H9 (cell line): ENCODE data around the gene ZNF287. TPM values are rescaled to one million over a fixed set of nuclear protein-coding genes. Genes with fewer than 3 reads are reported as not detected.

Source experiments
- DNase-seq: peaks from one replicate; pipeline ENCODE4 v3.0.0-alpha.2; 2017
- H2AFZ ChIP-seq: one replicate; pipeline ENCODE4 v1.6.1; 2013; ENCODE audit warnings: mild to moderate bottlenecking, low read length, control low read depth, moderate library complexity
- H2AK5ac ChIP-seq: 2 replicates; pipeline ENCODE4 v1.6.1; 2013; ENCODE audit warnings: low read length, control low read depth, mixed read lengths; ENCODE audit not compliant: insufficient read length
- H2BK120ac ChIP-seq: one replicate; pipeline ENCODE4 v1.6.1; 2013; ENCODE audit warnings: low read depth, mild to moderate bottlenecking, low read length, control low read depth, inconsistent platforms; ENCODE audit not compliant: poor library complexity, severe bottlenecking
- H2BK12ac ChIP-seq: 2 replicates; pipeline ENCODE4 v1.6.1; 2013; ENCODE audit warnings: low read length, control low read depth, mixed read lengths, low read depth; ENCODE audit not compliant: insufficient read length
- H2BK15ac ChIP-seq: 2 replicates; pipeline ENCODE4 v1.6.1; 2013; ENCODE audit warnings: low read depth, low read length, control low read depth
- H2BK20ac ChIP-seq: one replicate; pipeline ENCODE4 v1.6.1; 2013; ENCODE audit warnings: low read depth, mild to moderate bottlenecking, low read length, control low read depth, inconsistent platforms; ENCODE audit not compliant: poor library complexity, severe bottlenecking
- H2BK5ac ChIP-seq: 2 replicates; pipeline ENCODE4 v1.6.1; 2013; ENCODE audit warnings: low read length, control low read depth, mixed read lengths; ENCODE audit not compliant: insufficient read length
- H3K14ac ChIP-seq: 2 replicates; pipeline ENCODE4 v1.6.1; 2013; ENCODE audit warnings: low read length, control low read depth; ENCODE audit not compliant: insufficient read depth
- H3K18ac ChIP-seq: 2 replicates; pipeline ENCODE4 v1.6.1; 2013; ENCODE audit warnings: low read depth, mild to moderate bottlenecking, mixed read lengths, low read length, control low read depth; ENCODE audit not compliant: insufficient read length
- H3K23ac ChIP-seq: 2 replicates; pipeline ENCODE4 v1.6.1; 2013; ENCODE audit warnings: low read length, control low read depth, mixed read lengths, low read depth; ENCODE audit not compliant: insufficient read length
- H3K23me2 ChIP-seq: 2 replicates; pipeline ENCODE4 v1.6.1; 2013; ENCODE audit warnings: low read depth, mild to moderate bottlenecking, mixed read lengths, low read length, control low read depth; ENCODE audit not compliant: insufficient read length, poor library complexity, severe bottlenecking
- H3K27ac ChIP-seq: 2 replicates; pipeline ENCODE4 v1.5.1; 2013; ENCODE audit warnings: low read length, control low read depth, mixed read lengths, low read depth; ENCODE audit not compliant: insufficient read length
- H3K27me3 ChIP-seq: 2 replicates; pipeline ENCODE4 v1.6.1; 2013; ENCODE audit warnings: low read length, control low read depth, inconsistent platforms; ENCODE audit not compliant: insufficient read depth
- H3K4ac ChIP-seq: 2 replicates; pipeline ENCODE4 v1.6.1; 2013; ENCODE audit warnings: low read depth, mild to moderate bottlenecking, control low read depth, inconsistent platforms, low read length, moderate library complexity
- H3K4me1 ChIP-seq: 2 replicates; pipeline ENCODE4 v1.6.1; 2013; ENCODE audit warnings: low read length, control low read depth, inconsistent platforms; ENCODE audit not compliant: insufficient read depth
- H3K4me2 ChIP-seq: 2 replicates; pipeline ENCODE4 v1.6.1; 2013; ENCODE audit warnings: low read length, control low read depth, mixed read lengths; ENCODE audit not compliant: insufficient read length, insufficient read depth
- H3K56ac ChIP-seq: 2 replicates; pipeline ENCODE4 v1.6.1; 2013; ENCODE audit warnings: low read depth, mild to moderate bottlenecking, mixed read lengths, low read length, control low read depth; ENCODE audit not compliant: insufficient read length
- H3K79me1 ChIP-seq: 2 replicates; pipeline ENCODE4 v1.6.1; 2013; ENCODE audit warnings: low read depth, mild to moderate bottlenecking, moderate library complexity, low read length, control low read depth, inconsistent platforms; ENCODE audit not compliant: insufficient read depth, poor library complexity, severe bottlenecking
- H3K79me2 ChIP-seq: 2 replicates; pipeline ENCODE4 v1.6.1; 2013; ENCODE audit warnings: low read length, control low read depth, inconsistent platforms; ENCODE audit not compliant: insufficient read depth
- H3K9ac ChIP-seq: 2 replicates; pipeline ENCODE4 v1.6.1; 2013; ENCODE audit warnings: low read length, control low read depth, mixed read lengths; ENCODE audit not compliant: insufficient read length; ENCODE audit errors: extremely low read depth
- H3K9me3 ChIP-seq: one replicate; pipeline ENCODE4 v1.6.1; 2013; ENCODE audit warnings: low read depth, low read length, inconsistent platforms; ENCODE audit not compliant: control insufficient read depth
- H3T11ph ChIP-seq: one replicate; pipeline ENCODE4 v1.6.1; 2013; ENCODE audit warnings: mild to moderate bottlenecking, low read length, control low read depth, inconsistent platforms
- H4K20me1 ChIP-seq: one replicate; pipeline ENCODE4 v1.6.1; 2013; ENCODE audit not compliant: control insufficient read depth, insufficient read length, insufficient read depth
- H4K5ac ChIP-seq: 2 replicates; pipeline ENCODE4 v1.6.1; 2013; ENCODE audit warnings: low read depth, mild to moderate bottlenecking, mixed read lengths, low read length, control low read depth; ENCODE audit not compliant: insufficient read length
- H4K8ac ChIP-seq: replicated peaks from 2 replicates; pipeline ENCODE4 v1.6.1; 2013; ENCODE audit warnings: low read length, control low read depth, mixed read lengths, low read depth; ENCODE audit not compliant: insufficient read length
- H4K91ac ChIP-seq: 2 replicates; pipeline ENCODE4 v1.6.1; 2013; ENCODE audit warnings: low read depth, mild to moderate bottlenecking, moderate library complexity, mixed read lengths, low read length, control low read depth; ENCODE audit not compliant: insufficient read length
- H3K27ac Mint-ChIP-seq, 3 experiments: 2 replicates in 2 of 3; 3 replicates in 1 of 3; pipeline ENCODE4 v1.8.0; 2020 to 2021; ENCODE audit warnings: mixed read lengths in 3 of 3, mild to moderate bottlenecking in 1 of 3, moderate library complexity in 1 of 3
- H3K27me3 Mint-ChIP-seq: 2 replicates; pipeline ENCODE4 v1.8.0; 2021; ENCODE audit warnings: low read depth, mild to moderate bottlenecking, moderate library complexity, mixed read lengths
- H3K36me3 Mint-ChIP-seq, 3 experiments: 2 replicates in 2 of 3; 3 replicates in 1 of 3; pipeline ENCODE4 v1.8.0; 2020 to 2021; ENCODE audit warnings: low read depth in 3 of 3, mixed read lengths in 3 of 3; ENCODE audit not compliant: insufficient read depth in 1 of 3
- H3K4me1 Mint-ChIP-seq, 2 experiments: 2 replicates each; pipeline ENCODE4 v1.8.0; 2020; ENCODE audit warnings: mixed read lengths in 2 of 2
- H3K4me3 Mint-ChIP-seq, 2 experiments: 2 replicates in 1 of 2; 3 replicates in 1 of 2; pipeline ENCODE4 v1.8.0; 2020 to 2021; ENCODE audit warnings: mild to moderate bottlenecking in 2 of 2, mixed read lengths in 2 of 2, moderate library complexity in 1 of 2
- H3K9me3 Mint-ChIP-seq, 2 experiments: 2 replicates in 1 of 2; 3 replicates in 1 of 2; pipeline ENCODE4 v1.8.0; 2020; ENCODE audit warnings: mild to moderate bottlenecking in 2 of 2, mixed read lengths in 2 of 2, moderate library complexity in 1 of 2
- WGBS: extraction: QIAGEN DNeasy Blood & Tissue Kit; methylation state at CpG from one replicate; pipeline ENCODE4 v1.1.7; 2013; ENCODE audit warnings: missing lambda C conversion rate, low lambda C conversion rate, mixed read lengths; ENCODE audit not compliant: insufficient read length; ENCODE audit errors: extremely low coverage; 5-methylcytosine and 5-hydroxymethylcytosine counted together
- total RNA-seq: library from RNA; stranded (reverse); gene quantifications from 2 replicates; pipeline ENCODE4 v1.2.1, GENCODE V29; 2021
- TF ChIP-seq, protein P1 (sequence below): fragments of 200-600 bp; sonication (generic); conservative IDR thresholded peaks from 3 replicates; pipeline ENCODE4 v1.8.0; 2021; ENCODE audit warnings: antibody characterized with exemption, mild to moderate bottlenecking

The ZNF287 gene
- total RNA-seq, 1 experiment from 2014 or later = 7.1 TPM

DNA sequence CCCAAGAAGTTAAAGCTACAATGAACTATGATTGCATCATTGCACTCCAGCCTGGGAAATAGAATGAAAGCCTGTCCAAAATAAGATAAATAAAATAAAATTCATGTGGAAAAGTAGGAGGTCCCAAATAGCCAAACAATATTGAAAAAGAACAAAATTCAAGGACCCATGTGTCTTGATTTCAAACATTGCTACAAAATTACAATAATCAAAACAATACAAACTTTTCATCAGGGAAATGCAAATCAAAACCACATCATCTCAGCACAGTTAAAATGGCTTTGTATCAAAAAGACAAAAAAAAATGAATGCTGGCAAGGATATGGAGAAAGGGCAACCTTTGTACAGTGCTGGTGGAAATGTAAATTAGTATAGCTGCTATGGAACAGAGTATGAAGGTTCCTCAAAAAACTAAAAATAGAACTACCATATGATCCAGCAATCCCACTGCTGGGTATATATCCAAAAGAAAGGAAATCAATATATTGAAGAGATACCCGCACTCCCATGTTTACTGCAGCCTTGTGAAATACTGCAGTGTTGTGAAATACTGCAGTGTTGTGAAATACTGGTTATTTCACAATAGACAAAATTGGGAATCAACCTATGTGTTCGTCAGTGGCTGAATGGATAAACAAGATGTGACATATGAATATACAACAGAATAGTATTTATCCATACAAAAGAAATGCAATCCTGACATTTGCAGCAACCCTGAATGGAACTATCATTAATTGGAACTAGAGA is 24.5 kb upstream of the ZNF287 start:
- peaks cover 16 to 22% of the 10 kb centered on the region in 2 experiments for H3K9me3 Mint-ChIP-seq
- TF ChIP-seq, protein P1, sequence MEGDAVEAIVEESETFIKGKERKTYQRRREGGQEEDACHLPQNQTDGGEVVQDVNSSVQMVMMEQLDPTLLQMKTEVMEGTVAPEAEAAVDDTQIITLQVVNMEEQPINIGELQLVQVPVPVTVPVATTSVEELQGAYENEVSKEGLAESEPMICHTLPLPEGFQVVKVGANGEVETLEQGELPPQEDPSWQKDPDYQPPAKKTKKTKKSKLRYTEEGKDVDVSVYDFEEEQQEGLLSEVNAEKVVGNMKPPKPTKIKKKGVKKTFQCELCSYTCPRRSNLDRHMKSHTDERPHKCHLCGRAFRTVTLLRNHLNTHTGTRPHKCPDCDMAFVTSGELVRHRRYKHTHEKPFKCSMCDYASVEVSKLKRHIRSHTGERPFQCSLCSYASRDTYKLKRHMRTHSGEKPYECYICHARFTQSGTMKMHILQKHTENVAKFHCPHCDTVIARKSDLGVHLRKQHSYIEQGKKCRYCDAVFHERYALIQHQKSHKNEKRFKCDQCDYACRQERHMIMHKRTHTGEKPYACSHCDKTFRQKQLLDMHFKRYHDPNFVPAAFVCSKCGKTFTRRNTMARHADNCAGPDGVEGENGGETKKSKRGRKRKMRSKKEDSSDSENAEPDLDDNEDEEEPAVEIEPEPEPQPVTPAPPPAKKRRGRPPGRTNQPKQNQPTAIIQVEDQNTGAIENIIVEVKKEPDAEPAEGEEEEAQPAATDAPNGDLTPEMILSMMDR = no peak
- no peak overlapping the region for H3K27ac Mint-ChIP-seq

More for the DNA sequence above, 24.5 kb upstream of the ZNF287 start:
- no peak overlapping the region for H4K91ac ChIP-seq
- no peak overlapping the region for H3K23ac ChIP-seq
- no peaks in the 10 kb centered on the region for H3K4me1 ChIP-seq
- no peak overlapping the region for H2BK5ac ChIP-seq
- no peak overlapping the region for H2AK5ac ChIP-seq
- H3K9ac ChIP-seq = no peak overlapping the region
- no peak overlapping the region for H3K4me2 ChIP-seq
- H4K8ac ChIP-seq = no peak overlapping the region
- peaks cover 3% of the 10 kb centered on the region for H3K23me2 ChIP-seq
- no peak overlapping the region for H3K14ac ChIP-seq
- no peak overlapping the region for H2BK15ac ChIP-seq
- H2BK12ac ChIP-seq = no peak overlapping the region
- H3K27me3 ChIP-seq = peaks cover 3% of the 10 kb centered on the region; the same call in 1 of the 2 replicates
- H3K9me3 ChIP-seq = no peaks in the 10 kb centered on the region
- no peak overlapping the region for H2AFZ ChIP-seq
- H3K79me1 ChIP-seq = no peaks in the 10 kb centered on the region
- H3K36me3 Mint-ChIP-seq = peaks cover 0 to 15% (median 0%) of the 10 kb centered on the region in 3 experiments; a peak in 5 of 7 replicates
- no peak overlapping the region for H3K27ac ChIP-seq
- H3K56ac ChIP-seq = no peak overlapping the region
- H3K27me3 Mint-ChIP-seq = peaks cover 21% of the 10 kb centered on the region
- H4K20me1 ChIP-seq = no peaks in the 10 kb centered on the region
- H4K5ac ChIP-seq = no peak overlapping the region
- no peak overlapping the region for H2BK20ac ChIP-seq
- no peaks in the 10 kb centered on the region for H3K79me2 ChIP-seq
- no CpG with 5 or more reads among the region's 2 CpGs for WGBS
- no peak overlapping the region for H3K4ac ChIP-seq
- peaks cover 5% of the 10 kb centered on the region in 2 experiments; a peak in 2 of 4 replicates for H3K4me1 Mint-ChIP-seq
- no peak overlapping the region for H3K18ac ChIP-seq
- H2BK120ac ChIP-seq = no peak overlapping the region
- H3T11ph ChIP-seq = no peak overlapping the region
- H3K4me3 Mint-ChIP-seq = no peak overlapping the region
- no peak for DNase-seq
